HG02973 (cell line): ENCODE data around the gene ONECUT1.

Experiments
- ATAC-seq: cut with Tn5 transposase; IDR thresholded peaks from one replicate; pipeline ENCODE4 v1.9.1; 2021; ENCODE audit warnings: moderate library complexity; ENCODE audit not compliant: unreplicated experiment

Gene ONECUT1

GRCh38 chr15:52733696-52734255, 56.4 kb downstream of the ONECUT1 start:
- no peak for ATAC-seq

GRCh38 chr15:52733088-52733487, 57.0 kb downstream of the ONECUT1 start:
- no peak for ATAC-seq

- no peak for ATAC-seq
Observed at GRCh38 chr15:52732551-52732950, 57.6 kb downstream of the ONECUT1 start.

- ATAC-seq, result no peak
Observed at GRCh38 chr15:52731732-52732470, 58.2 kb downstream of the ONECUT1 start.

GRCh38 chr15:52731004-52731403, 59.1 kb downstream of the ONECUT1 start:
- ATAC-seq, result no peak

- ATAC-seq, result no peak
Observed at GRCh38 chr15:52730594-52730993, 59.5 kb downstream of the ONECUT1 start.

GRCh38 chr15:52730173-52730572, 60.0 kb downstream of the ONECUT1 start:
- no peak for ATAC-seq

GRCh38 chr15:52728899-52729298, 61.2 kb downstream of the ONECUT1 start:
- no peak for ATAC-seq

GRCh38 chr15:52727815-52728214, 62.3 kb downstream of the ONECUT1 start:
- ATAC-seq, result no peak

GRCh38 chr15:52726195-52726594, 63.9 kb downstream of the ONECUT1 start:
- no peak for ATAC-seq

GRCh38 chr15:52718551-52718950, 71.6 kb downstream of the ONECUT1 start:
- ATAC-seq, result no peak

- ATAC-seq, result no peak
Observed at GRCh38 chr15:52717924-52718323, 72.2 kb downstream of the ONECUT1 start.

- no peak for ATAC-seq
Observed at GRCh38 chr15:52717481-52717880, 72.7 kb downstream of the ONECUT1 start.

GRCh38 chr15:52716536-52716935, 73.6 kb downstream of the ONECUT1 start:
- ATAC-seq, result no peak

GRCh38 chr15:52715411-52715810, 74.7 kb downstream of the ONECUT1 start:
- no peak for ATAC-seq

GRCh38 chr15:52714968-52715367, 75.2 kb downstream of the ONECUT1 start:
- no peak for ATAC-seq

- no peak for ATAC-seq
Observed at GRCh38 chr15:52710708-52711389, 79.3 kb downstream of the ONECUT1 start.

GRCh38 chr15:52710050-52710707, 80.0 kb downstream of the ONECUT1 start:
- ATAC-seq, result peak; percentile 51

GRCh38 chr15:52709187-52709981, 80.8 kb downstream of the ONECUT1 start:
- ATAC-seq, result peak; percentile 92
